Right lobe of liver (tissue), 4 donors: Measurements from ENCODE around the gene MPPED1.

Experiments used
- POLR2A ChIP-seq: fragments of 450-650 bp; IDR thresholded peaks from one replicate; pipeline ENCODE4 v1.6.1; 2017; ENCODE audit warnings: antibody characterized with exemption, mild to moderate bottlenecking
- TF ChIP-seq, protein P1 (sequence below), 4 donors: fragments of 200-600 bp in 3 of 4; fragments of 450-650 bp in 1 of 4; IDR thresholded peaks; one replicate each; pipeline versions ENCODE4 v1.5.1 to v1.8.0; 2016 to 2022; ENCODE audit warnings: antibody characterized with exemption in 4 of 4, mild to moderate bottlenecking in 2 of 4
- donor health status: DM: no; HTN: no; CAD: no.
- donor health status: DM: no; HTN: no; CAD: no.
- donor health status: DM: no; HTN: yes; CAD: no.

DNA sequence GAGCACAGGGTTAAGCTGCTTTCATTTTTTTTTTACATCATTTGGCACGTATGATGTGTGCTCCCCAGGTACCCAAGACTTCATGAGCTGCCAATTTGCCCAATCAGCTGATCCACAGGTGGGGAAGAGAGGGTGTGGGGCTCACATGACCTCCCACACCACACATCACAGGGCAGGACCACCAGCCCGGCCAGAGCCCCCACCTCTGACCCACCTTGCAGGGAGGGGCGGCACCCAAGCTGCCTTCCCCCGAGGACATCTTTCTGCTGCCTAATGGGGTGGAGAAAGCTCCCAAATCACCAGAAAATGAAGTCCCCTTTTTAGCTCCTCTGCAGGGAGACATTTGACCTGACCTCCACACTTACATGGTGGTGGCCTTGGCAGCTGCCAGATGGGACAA, 119.8 kb downstream of the MPPED1 start:
- TF ChIP-seq, protein P1, sequence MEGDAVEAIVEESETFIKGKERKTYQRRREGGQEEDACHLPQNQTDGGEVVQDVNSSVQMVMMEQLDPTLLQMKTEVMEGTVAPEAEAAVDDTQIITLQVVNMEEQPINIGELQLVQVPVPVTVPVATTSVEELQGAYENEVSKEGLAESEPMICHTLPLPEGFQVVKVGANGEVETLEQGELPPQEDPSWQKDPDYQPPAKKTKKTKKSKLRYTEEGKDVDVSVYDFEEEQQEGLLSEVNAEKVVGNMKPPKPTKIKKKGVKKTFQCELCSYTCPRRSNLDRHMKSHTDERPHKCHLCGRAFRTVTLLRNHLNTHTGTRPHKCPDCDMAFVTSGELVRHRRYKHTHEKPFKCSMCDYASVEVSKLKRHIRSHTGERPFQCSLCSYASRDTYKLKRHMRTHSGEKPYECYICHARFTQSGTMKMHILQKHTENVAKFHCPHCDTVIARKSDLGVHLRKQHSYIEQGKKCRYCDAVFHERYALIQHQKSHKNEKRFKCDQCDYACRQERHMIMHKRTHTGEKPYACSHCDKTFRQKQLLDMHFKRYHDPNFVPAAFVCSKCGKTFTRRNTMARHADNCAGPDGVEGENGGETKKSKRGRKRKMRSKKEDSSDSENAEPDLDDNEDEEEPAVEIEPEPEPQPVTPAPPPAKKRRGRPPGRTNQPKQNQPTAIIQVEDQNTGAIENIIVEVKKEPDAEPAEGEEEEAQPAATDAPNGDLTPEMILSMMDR (IDR thresholded peaks at IDR 0.05) = no peak
- TF ChIP-seq POLR2A = no peak
